Measurements from ENCODE around the gene MED27. TPM values are rescaled to one million over a fixed set of nuclear protein-coding genes. Genes with fewer than 3 reads are reported as not detected.

The MED27 gene
- total and polyA plus RNA-seq, 10 of the 15 experiments (the other 5 are each of a cell fraction or from before 2014, with no cell fraction given): 20.3 to 50.3 (median 35.5) TPM

- H3K4me2 ChIP-seq (ENCODE audit: control insufficient read depth, insufficient read depth): no peak overlapping the region
- no peaks in the 10 kb centered on the region for H3K9me3 ChIP-seq (replicated peaks; ENCODE audit: control insufficient read depth, insufficient read depth, low read length)
- no peaks in the 10 kb centered on the region; a peak in 2 of 4 replicates for H3K36me3 ChIP-seq (ENCODE audit: control insufficient read depth in 2 of 2, insufficient read depth in 2 of 2, low read length in 1 of 2)
- CTCF ChIA-PET: no interaction called here
- H4K20me1 ChIP-seq (ENCODE audit: control insufficient read depth, insufficient read depth): no peaks in the 10 kb centered on the region
- no peak for ATAC-seq
- TF ChIP-seq ZSCAN29 (IDR thresholded peaks at IDR 0.05) (no peak), EGR1 (IDR thresholded peaks at IDR 0.05; ENCODE audit: borderline replicate concordance in 1 of 2, low read depth in 2 of 2, low read length in 2 of 2) (no peak), SMARCA5 (IDR thresholded peaks at IDR 0.05) (no peak), TBL1XR1 (IDR thresholded peaks at IDR 0.05; ENCODE audit: low read depth, low read length) (no peak)
- no peak overlapping the region for H2AFZ ChIP-seq (ENCODE audit: control insufficient read depth, low read depth, low read length)
- no TSS peak for BruUV-seq (replicated peaks)
- no peak overlapping the region for H3K9ac ChIP-seq (ENCODE audit: control insufficient read depth, insufficient read depth, low read length)
- DNase-seq (ENCODE audit: low read depth, low spot score): no peak
- RAD21 ChIA-PET (ENCODE audit: unreplicated experiment): no interaction called here
- no peak overlapping the region for H3K27ac ChIP-seq (ENCODE audit: control insufficient read depth, insufficient read depth)
- in situ Hi-C loops (cut with MboI): no loop called here
- no peaks in the 10 kb centered on the region for H3K27me3 ChIP-seq (replicated peaks in 1 of 2; ENCODE audit: control insufficient read depth in 2 of 2, insufficient read depth in 2 of 2, low read length in 1 of 2)
- intact Hi-C loops (cut with micrococcal nuclease; ENCODE audit: unreplicated experiment): no loop called here
- H3K79me2 ChIP-seq (ENCODE audit: control insufficient read depth, insufficient read depth, low read length): no peaks in the 10 kb centered on the region
- H3K4me1 ChIP-seq (ENCODE audit: control insufficient read depth, insufficient read depth, low read length): no peaks in the 10 kb centered on the region
- FAIRE-seq: no peak
- no peak overlapping the region for H3K4me3 ChIP-seq
- WGBS (ENCODE audit: insufficient coverage, insufficient replicate concordance, low lambda C conversion rate, missing lambda C conversion rate): 84% methylated on average over 6 of the region's 6 CpGs
- SMC1A ChIA-PET (ENCODE audit: uncharacterized antibody, unreplicated experiment): interaction anchor here (1.4 kb wide), 1 partner anchor 12 kb away, joined by 4 read pairs; no protein-coding TSS in a partner anchor
- POLR2A ChIA-PET: no interaction called here
These were observed 212.0 kb downstream of the MED27 start for GRCh38 chr9:131867611-131868192.

- BruUV-seq (replicated peaks): no TSS peak
- in situ Hi-C loops (cut with MboI): no loop called here
- POLR2A ChIA-PET: no interaction called here
These were observed 214.0 kb downstream of the MED27 start for GRCh38 chr9:131865446-131866195.

More at GRCh38 chr9:131865446-131866195, 214.0 kb downstream of the MED27 start:
- DNase-seq (ENCODE audit: low read depth, low spot score) (no peak), FAIRE-seq (no peak), ATAC-seq (no peak)
- no peaks in the 10 kb centered on the region for H3K79me2 ChIP-seq (ENCODE audit: control insufficient read depth, insufficient read depth, low read length)
- RAD21 ChIA-PET (ENCODE audit: unreplicated experiment): no interaction called here
- no peaks in the 10 kb centered on the region for H3K9me3 ChIP-seq (replicated peaks; ENCODE audit: control insufficient read depth, insufficient read depth, low read length)
- SMC1A ChIA-PET (ENCODE audit: uncharacterized antibody, unreplicated experiment): no interaction called here
- no peak overlapping the region for H2AFZ ChIP-seq (ENCODE audit: control insufficient read depth, low read depth, low read length)
- H3K4me2 ChIP-seq (ENCODE audit: control insufficient read depth, insufficient read depth): no peak overlapping the region
- H3K4me3 ChIP-seq: no peak overlapping the region
- no peaks in the 10 kb centered on the region for H3K4me1 ChIP-seq (ENCODE audit: control insufficient read depth, insufficient read depth, low read length)
- CTCF ChIA-PET: no interaction called here
- no peaks in the 10 kb centered on the region for H3K27me3 ChIP-seq (replicated peaks in 1 of 2; ENCODE audit: control insufficient read depth in 2 of 2, insufficient read depth in 2 of 2, low read length in 1 of 2)
- intact Hi-C loops (cut with micrococcal nuclease; ENCODE audit: unreplicated experiment): no loop called here
- WGBS (ENCODE audit: insufficient coverage, insufficient replicate concordance, low lambda C conversion rate, missing lambda C conversion rate): 82% methylated on average over 10 of the region's 10 CpGs
- no peaks in the 10 kb centered on the region for H4K20me1 ChIP-seq (ENCODE audit: control insufficient read depth, insufficient read depth)
- TF ChIP-seq NFIC (IDR thresholded peaks at IDR 0.05; ENCODE audit: low read depth, low read length) (no peak), TAF1 (IDR thresholded peaks at IDR 0.05; ENCODE audit: borderline replicate concordance, low read depth, low read length) (no peak), HDGF (IDR thresholded peaks at IDR 0.05) (no peak)
- no peak overlapping the region for H3K27ac ChIP-seq (ENCODE audit: control insufficient read depth, insufficient read depth)
- H3K9ac ChIP-seq (ENCODE audit: control insufficient read depth, insufficient read depth, low read length): no peak overlapping the region
- H3K36me3 ChIP-seq (ENCODE audit: control insufficient read depth in 2 of 2, insufficient read depth in 2 of 2, low read length in 1 of 2): no peaks in the 10 kb centered on the region; a peak in 2 of 4 replicates
